Activated T-helper 1 cell treated with anti-CD3 and anti-CD28 coated beads, Interleukin-12 subunit alpha, Interleukin-12 subunit beta, Interleukin-2, Interleukin-4 antibody, amounts not matched to agents 30 ng/mL and 10 ng/mL and 1 ng/mL, durations not matched to agents 14 hours and 24 hours and 36 hours (primary cell): ENCODE measurements around the gene NHLRC4. TPM values are rescaled to one million over a fixed set of nuclear protein-coding genes. Genes with fewer than 3 reads are reported as not detected.

Experiments
- DNase-seq: peaks from one replicate; pipeline ENCODE4 v3.0.0; 2021; ENCODE audit warnings: low spot score
- H3K27ac Mint-ChIP-seq: one replicate; pipeline ENCODE4 v1.8.0; 2021; ENCODE audit warnings: mild to moderate bottlenecking, mixed read lengths
- H3K27me3 Mint-ChIP-seq: one replicate; pipeline ENCODE4 v1.8.0; 2022; ENCODE audit warnings: mild to moderate bottlenecking, moderate library complexity, mixed read lengths; ENCODE audit not compliant: insufficient read depth
- H3K36me3 Mint-ChIP-seq: one replicate; pipeline ENCODE4 v1.8.0; 2021; ENCODE audit warnings: low read depth, mixed read lengths
- H3K4me1 Mint-ChIP-seq: one replicate; pipeline ENCODE4 v1.8.0; 2021; ENCODE audit warnings: low read depth, mixed read lengths
- H3K4me3 Mint-ChIP-seq: one replicate; pipeline ENCODE4 v1.8.0; 2021; ENCODE audit warnings: mild to moderate bottlenecking, moderate library complexity, mixed read lengths
- H3K9me3 Mint-ChIP-seq: one replicate; pipeline ENCODE4 v1.8.0; 2021; ENCODE audit warnings: mixed read lengths
- intact Hi-C: fragments of 100-400 bp; cut with micrococcal nuclease; formaldehyde crosslinking; loops from one replicate; pipeline ENCODE4 v1.15.1; 2024
- total RNA-seq: library from RNA; stranded (reverse); gene quantifications from 2 replicates; pipeline ENCODE4 v1.2.3, GENCODE V29; 2022

NHLRC4 gene
- total RNA-seq, 1 donor from 2014 or later, result 1.2 TPM

GRCh38 chr16:560204-560700 is 6.6 kb upstream of the NHLRC4 start, which contains the start of gene PRR35:
TSS of gene PRR35 (plus strand) at chr16:560394. CDS start at chr16:563295, 2,901 bp downstream.
- Mint-ChIP-seq H3K36me3 (no peaks in the 10 kb centered on the region), H3K27ac (no peak within 1 kb of the TSS), H3K9me3 (no peaks in the 10 kb centered on the region), H3K4me3 (no peak within 1 kb of the TSS), H3K27me3 (peaks cover 10% of the 10 kb centered on the region), H3K4me1 (no peaks in the 10 kb centered on the region)
- intact Hi-C loops, result no loop called here
- DNase-seq, result no peak

DNA sequence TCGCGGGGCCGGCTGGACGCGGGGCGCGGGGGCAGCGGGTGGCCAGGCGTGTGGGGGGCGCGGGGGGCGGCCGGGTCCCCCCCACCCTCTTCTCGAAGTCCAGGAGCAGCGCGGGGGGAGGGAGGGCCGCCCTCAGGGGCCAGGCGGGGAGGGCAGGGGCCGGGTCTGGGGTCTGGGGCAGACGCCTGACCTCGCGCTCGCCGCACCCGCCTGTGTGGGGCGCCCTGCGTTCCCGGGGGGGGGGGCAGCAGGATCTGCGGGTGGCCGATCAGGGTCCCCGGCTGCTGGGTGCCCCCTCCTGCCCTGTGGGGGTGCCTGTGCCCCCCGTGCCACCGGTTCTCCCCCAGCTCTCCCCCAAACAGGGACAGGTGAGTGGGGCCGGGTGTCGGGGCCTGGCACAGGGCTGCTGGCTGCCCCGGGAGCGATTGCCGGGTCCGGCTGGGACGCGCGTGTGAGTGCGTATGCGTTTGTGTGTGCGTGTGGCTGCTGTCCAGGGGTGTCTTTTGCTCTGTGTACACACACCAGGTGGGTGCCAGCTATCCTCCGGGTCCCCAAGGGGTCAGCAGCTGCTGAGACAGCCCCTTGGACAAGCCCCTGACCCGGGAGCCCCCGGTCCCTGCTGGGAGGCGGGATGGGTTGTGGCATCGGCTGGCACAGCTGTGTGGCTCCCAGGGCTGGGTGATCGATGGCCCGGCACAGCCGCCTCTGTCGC is 5.9 kb upstream of the NHLRC4 start:
- DNase-seq, result no peak
- no peaks in the 10 kb centered on the region for H3K36me3 Mint-ChIP-seq
- no peaks in the 10 kb centered on the region for H3K9me3 Mint-ChIP-seq
- H3K4me3 Mint-ChIP-seq, result no peak overlapping the region
- no peak overlapping the region for H3K27ac Mint-ChIP-seq
- intact Hi-C loops, result no loop called here
- H3K27me3 Mint-ChIP-seq, result peaks cover 10% of the 10 kb centered on the region
- no peaks in the 10 kb centered on the region for H3K4me1 Mint-ChIP-seq

- Mint-ChIP-seq H3K36me3 (no peaks in the 10 kb centered on the region), H3K4me3 (no peak overlapping the region), H3K9me3 (no peaks in the 10 kb centered on the region), H3K27me3 (peaks cover 10% of the 10 kb centered on the region), H3K27ac (no peak overlapping the region), H3K4me1 (no peaks in the 10 kb centered on the region)
- intact Hi-C loops, result no loop called here
- DNase-seq, result no peak
These were observed 5.4 kb upstream of the NHLRC4 start for GRCh38 chr16:561413-561794.

DNA sequence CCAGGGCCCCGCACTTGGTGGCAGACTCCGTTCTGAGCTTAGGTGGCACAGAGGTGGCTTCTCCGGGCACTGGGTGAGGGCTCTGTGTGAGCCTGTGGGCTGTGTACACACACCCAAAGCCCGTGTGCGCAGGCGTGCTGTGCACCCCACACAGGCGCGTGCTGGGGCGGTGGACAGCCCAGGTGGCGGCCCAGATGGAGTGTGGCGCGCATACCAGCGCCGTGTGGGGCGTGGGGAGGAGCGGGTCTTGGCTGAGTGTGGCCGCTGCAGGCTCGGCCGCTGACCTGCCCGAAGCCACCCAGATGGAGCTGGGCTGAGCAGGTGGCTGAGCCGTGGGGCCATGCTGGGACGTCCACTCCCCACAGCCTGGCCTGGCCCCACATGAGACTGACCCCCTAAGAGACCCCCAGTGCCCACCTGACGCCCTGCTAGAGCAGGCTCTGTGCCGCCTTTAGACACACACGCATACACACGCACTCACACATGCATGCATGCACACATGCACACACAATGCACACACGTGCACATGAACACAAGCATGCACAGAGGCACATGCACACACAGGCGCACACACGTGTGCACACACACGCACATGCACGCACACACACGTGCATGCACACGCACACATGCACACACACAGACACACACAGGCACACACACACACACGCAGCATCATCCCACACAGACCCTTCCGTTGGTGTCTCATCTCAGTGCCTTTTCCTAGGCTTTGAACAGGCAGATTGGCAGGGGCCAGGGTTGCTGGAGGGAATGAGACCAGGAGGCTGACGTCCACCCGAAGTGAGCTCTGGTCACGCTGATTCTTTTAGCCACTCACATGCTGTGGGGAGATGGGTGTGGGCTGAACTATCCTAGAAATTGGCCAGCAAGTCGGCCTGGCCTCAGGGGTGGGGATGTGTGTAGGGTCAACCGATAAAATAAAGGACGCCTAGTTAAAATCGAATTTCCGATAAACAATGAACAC is 4.6 kb upstream of the NHLRC4 start:
- H3K4me1 Mint-ChIP-seq, result peaks cover 8% of the 10 kb centered on the region
- H3K27me3 Mint-ChIP-seq, result peaks cover 10% of the 10 kb centered on the region
- no peak for DNase-seq
- intact Hi-C loops, result no loop called here
- no peak overlapping the region for H3K4me3 Mint-ChIP-seq
- H3K27ac Mint-ChIP-seq, result no peak overlapping the region
- no peaks in the 10 kb centered on the region for H3K36me3 Mint-ChIP-seq
- H3K9me3 Mint-ChIP-seq, result no peaks in the 10 kb centered on the region

DNA sequence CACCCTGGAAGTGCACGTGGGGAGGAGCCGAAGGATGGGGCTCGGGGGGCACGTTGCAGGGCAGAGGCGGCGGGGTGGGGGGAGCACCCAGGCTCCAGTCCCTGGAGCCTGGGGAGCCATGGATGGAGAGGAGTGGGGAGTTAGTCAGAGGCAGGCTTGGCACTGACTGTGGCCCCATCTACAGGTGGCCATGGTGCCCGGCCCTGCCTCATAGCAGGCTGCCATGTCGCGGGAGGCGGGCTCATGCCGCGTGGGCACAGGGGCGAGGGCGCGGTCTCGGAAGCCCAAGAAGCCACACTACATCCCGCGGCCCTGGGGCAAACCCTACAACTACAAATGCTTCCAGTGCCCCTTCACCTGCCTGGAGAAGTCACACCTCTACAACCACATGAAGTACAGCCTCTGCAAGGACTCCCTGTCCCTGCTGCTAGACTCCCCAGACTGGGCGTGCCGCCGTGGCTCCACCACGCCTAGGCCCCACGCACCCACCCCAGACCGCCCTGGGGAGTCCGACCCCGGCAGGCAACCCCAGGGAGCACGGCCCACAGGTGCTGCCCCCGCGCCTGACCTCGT is 3.6 kb upstream of the NHLRC4 start:
- DNase-seq, result no peak
- Mint-ChIP-seq H3K36me3 (no peaks in the 10 kb centered on the region), H3K27me3 (peaks cover 9% of the 10 kb centered on the region), H3K4me3 (no peak overlapping the region), H3K4me1 (peaks cover 9% of the 10 kb centered on the region), H3K9me3 (no peaks in the 10 kb centered on the region), H3K27ac (no peak overlapping the region)
- intact Hi-C loops, result no loop called here

DNA sequence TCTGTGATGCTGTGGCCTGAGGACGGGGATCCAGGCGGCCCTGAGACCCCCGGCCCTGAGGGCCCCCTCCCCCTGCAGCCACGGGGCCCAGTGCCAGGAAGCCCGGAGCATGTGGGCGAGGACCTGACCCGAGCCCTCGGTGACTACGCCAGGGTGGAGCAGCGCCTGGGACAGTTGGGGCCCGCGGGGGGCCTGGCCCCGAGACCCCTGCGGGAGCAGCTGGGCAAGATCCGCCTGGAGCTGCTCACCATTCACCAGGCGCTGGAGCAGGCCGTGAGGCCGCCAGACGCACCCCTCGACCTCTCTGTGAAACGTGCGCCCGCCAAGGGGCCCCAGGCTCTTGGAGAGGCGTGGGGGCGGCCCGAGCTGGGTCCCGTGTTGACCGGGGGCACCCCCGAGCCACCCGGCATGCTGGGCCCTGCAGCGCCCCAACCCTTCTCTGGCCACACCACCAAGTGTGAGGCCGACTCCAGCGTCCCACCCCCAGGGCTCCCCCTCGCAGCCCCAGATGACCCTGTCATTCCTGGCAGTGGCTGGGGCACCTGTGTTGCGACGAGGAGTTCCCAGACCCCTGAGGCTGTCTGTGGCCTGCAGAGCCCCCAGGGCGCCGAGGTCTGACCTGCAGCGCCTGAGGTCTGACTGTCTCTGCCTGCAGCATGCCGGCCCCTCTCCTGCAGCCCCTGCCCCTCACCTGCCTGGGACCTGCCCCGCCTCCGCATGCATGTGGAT is 2.0 kb upstream of the NHLRC4 start:
- H3K4me1 Mint-ChIP-seq, result peaks cover 16% of the 10 kb centered on the region
- no peaks in the 10 kb centered on the region for H3K9me3 Mint-ChIP-seq
- no peak overlapping the region for H3K4me3 Mint-ChIP-seq
- peaks cover 7% of the 10 kb centered on the region for H3K27me3 Mint-ChIP-seq
- intact Hi-C loops, result no loop called here
- H3K36me3 Mint-ChIP-seq, result no peaks in the 10 kb centered on the region
- no peak for DNase-seq
- H3K27ac Mint-ChIP-seq, result no peak overlapping the region

- Mint-ChIP-seq H3K27me3 (peaks cover 7% of the 10 kb centered on the region), H3K4me3 (no peak overlapping the region), H3K9me3 (no peaks in the 10 kb centered on the region), H3K4me1 (peaks cover 19% of the 10 kb centered on the region), H3K27ac (no peak overlapping the region), H3K36me3 (no peaks in the 10 kb centered on the region)
- intact Hi-C loops, result loop anchor here (2.0 kb wide), 1 partner anchor 71 kb away; the partner anchor contains the start of gene METTL26
- no peak for DNase-seq
These were observed 1.1 kb upstream of the NHLRC4 start for GRCh38 chr16:565419-566330.

GRCh38 chr16:567373-568256 is 810 bp downstream of the NHLRC4 start:
- intact Hi-C loops, result loop anchor here (2.0 kb wide), 1 partner anchor 69 kb away; the partner anchor contains the start of gene METTL26
- no peak for DNase-seq
- Mint-ChIP-seq H3K4me1 (peaks cover 32% of the 10 kb centered on the region), H3K36me3 (no peaks in the 10 kb centered on the region), H3K4me3 (peak overlapping the region; percentile 64), H3K27ac (peak overlapping the region; percentile 83), H3K27me3 (no peaks in the 10 kb centered on the region), H3K9me3 (no peaks in the 10 kb centered on the region)

DNA sequence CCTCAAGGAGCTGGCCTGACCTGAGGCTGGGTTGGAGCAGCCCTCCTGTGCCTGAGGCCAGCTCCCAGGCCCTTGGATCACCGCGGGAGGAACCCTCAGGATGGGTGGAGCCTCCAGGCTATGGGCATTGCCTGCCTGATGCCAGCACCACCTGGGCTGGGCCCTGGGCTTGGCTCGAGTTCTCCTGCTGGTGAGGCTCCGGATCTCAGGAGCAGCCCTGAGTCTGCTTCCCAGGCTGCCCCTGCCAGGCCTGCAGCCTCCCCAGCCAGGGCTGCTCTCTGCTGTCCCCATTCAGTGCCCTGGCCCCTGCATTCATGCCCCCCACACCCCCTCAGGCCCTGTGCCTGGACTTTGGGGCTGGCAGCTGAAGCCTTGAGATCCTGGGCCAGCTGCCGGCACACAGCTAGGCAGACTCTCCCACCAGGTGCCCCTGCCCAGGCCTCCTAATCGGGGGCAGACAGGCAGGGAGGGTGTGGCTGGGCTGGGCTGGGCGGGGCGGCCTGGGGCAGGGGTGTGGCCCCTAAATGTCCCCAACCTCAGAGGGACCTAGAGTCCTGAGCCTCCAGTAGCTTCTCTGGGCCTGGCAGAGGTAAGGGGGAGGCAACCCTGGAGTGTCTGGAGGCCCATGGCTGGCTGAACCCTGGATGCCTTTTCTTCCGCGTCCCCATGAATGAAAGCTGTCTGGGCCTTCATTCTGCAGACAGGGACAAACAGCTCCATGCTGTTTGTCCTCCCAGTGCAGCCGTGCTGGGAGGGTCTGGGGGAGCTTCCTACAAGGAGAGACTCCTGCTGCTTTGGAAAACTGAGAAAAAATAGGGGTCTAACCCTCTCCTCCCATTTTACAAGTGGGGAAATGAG is 1.8 kb downstream of the NHLRC4 start:
- DNase-seq, result no peak
- H3K4me1 Mint-ChIP-seq, result peaks cover 32% of the 10 kb centered on the region
- H3K9me3 Mint-ChIP-seq, result no peaks in the 10 kb centered on the region
- no peaks in the 10 kb centered on the region for H3K36me3 Mint-ChIP-seq
- intact Hi-C loops, result no loop called here
- peak overlapping the region; percentile 85 for H3K4me3 Mint-ChIP-seq
- peak overlapping the region; percentile 89 for H3K27ac Mint-ChIP-seq
- H3K27me3 Mint-ChIP-seq, result no peaks in the 10 kb centered on the region

DNA sequence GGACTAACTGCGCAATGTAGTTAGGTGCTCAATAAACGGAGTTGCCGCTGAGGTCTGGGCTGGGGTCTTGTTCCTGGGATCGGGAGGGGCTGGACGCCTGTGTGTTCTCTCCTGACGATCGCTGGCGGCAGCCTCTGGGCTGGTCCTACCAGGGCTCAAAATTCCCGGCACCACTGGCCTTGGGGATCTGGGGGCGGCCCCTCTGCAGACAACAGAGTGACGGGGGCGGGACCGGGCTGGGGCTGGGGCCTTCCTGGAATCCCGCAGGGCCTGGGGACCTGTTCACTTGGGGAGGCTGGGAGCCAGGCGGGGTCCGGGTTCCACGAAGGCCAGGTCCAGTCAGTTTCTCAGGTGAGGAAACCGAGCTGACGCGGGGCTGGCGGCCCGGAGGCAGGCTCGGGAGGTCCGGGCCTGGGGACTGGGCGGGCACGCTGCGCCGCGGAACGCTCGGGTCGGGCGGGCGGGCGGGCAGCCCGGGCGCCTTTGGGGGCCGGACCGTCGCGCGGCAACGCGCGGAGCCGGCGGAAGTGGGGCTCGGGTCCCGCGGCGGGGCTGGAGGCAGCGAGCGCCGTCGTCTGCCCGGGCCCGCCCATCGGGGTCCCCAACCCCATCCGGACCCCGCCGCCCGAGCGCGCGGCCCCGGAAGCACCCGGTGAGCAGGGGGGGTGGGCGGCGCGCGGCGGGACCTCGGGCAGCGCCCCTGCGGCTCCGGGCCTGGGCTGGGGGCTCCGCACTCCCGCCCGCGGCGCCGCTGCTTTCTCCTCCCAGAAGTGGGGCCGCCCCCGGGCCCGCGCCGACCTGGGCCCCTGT is 2.8 kb downstream of the NHLRC4 start, which contains the start of gene PIGQ:
Gene PIGQ (plus strand): TSS at position 524 of the 810 bp plus-strand sequence. CDS start 4,107 bp downstream, outside the sequence.
- H3K27ac Mint-ChIP-seq, result peak within 1 kb of the TSS; percentile 89
- H3K4me1 Mint-ChIP-seq, result peaks cover 32% of the 10 kb centered on the region
- H3K36me3 Mint-ChIP-seq, result no peaks in the 10 kb centered on the region
- H3K27me3 Mint-ChIP-seq, result no peaks in the 10 kb centered on the region
- intact Hi-C loops, result loop anchor here (1.0 kb wide), 2 partner anchors 19 to 42 kb away; partner anchors contain the start of gene CAPN15
- no peaks in the 10 kb centered on the region for H3K9me3 Mint-ChIP-seq
- peak within 1 kb of the TSS; percentile 85 for H3K4me3 Mint-ChIP-seq
- DNase-seq, result peak; percentile 65
